ENCODE data around the gene PTPRM. TPM values are rescaled to one million over a fixed set of nuclear protein-coding genes. Genes with fewer than 3 reads are reported as not detected.

The PTPRM gene
- total and polyA plus RNA-seq, 2 donors (not counting 3 experiments of a cell fraction or from before 2014, with no cell fraction given): 37.4 to 43.7 TPM

DNA sequence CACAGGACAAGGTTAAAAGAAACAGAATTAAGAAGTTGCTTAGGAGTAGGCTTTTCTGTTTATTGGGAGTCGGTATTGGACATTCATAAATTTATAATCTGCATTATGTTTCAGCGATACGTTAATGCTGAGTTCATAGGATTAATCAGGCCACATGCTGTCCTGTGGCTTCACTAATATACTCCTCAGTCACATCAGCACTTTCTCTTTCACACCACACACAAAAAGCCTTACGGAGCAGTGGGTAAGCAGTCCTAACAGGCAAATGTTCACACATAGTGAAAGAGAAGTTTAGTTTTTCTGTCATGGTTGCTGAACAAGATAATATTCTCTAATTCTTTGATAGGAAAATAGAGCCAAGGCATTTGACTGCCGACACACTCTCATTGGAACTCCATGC lies 630.4 kb downstream of the PTPRM start:
- ChIA-PET CTCF (no interaction called here), POLR2A (no interaction called here)
- FAIRE-seq: no peak
- no peaks in the 10 kb centered on the region for H3K9me3 ChIP-seq (replicated peaks; ENCODE audit: control insufficient read depth, insufficient read depth, low read length)
- no peaks in the 10 kb centered on the region for H3K4me1 ChIP-seq (ENCODE audit: control insufficient read depth, extremely low read depth, insufficient read depth, low read length)
- H3K4me3 ChIP-seq (replicated peaks in 1 of 3; ENCODE audit: insufficient read depth in 1 of 3, low read depth in 1 of 3, low read length in 3 of 3): no peak overlapping the region
- no peak overlapping the region for H3K9ac ChIP-seq (replicated peaks; ENCODE audit: extremely low read depth, insufficient read depth, low read length)
- no TSS peak for BruUV-seq (replicated peaks)
- H3K9me1 ChIP-seq (replicated peaks; ENCODE audit: control insufficient read depth, extremely low read depth, insufficient read depth, low read length): no peaks in the 10 kb centered on the region
- no peaks in the 10 kb centered on the region for H4K20me1 ChIP-seq (replicated peaks; ENCODE audit: control insufficient read depth, extremely low read depth, insufficient read depth, low read length)
- TF ChIP-seq CTCF (IDR thresholded peaks at IDR 0.05; ENCODE audit: extremely low read depth in 1 of 2, insufficient read depth in 1 of 2, low read depth in 1 of 2, low read length in 2 of 2): no peak
- no peak overlapping the region for H3K4me2 ChIP-seq (ENCODE audit: insufficient read depth, low read length)
- intact Hi-C loops (cut with micrococcal nuclease) (no loop called here), dilution Hi-C loops (cut with MboI; ENCODE audit: extremely low pct_ligation_motif_present, low sequenced_read_pairs) (no loop called here)
- H3K79me2 ChIP-seq (ENCODE audit: control insufficient read depth, insufficient read depth, low read length): no peaks in the 10 kb centered on the region
- no peaks in the 10 kb centered on the region for H3K36me3 ChIP-seq (ENCODE audit: control insufficient read depth in 2 of 2, extremely low read depth in 1 of 2, insufficient read depth in 2 of 2, low read length in 2 of 2)
- no peak for DNase-seq (ENCODE audit: low read depth, low spot score)
- no peaks in the 10 kb centered on the region for H3K27me3 ChIP-seq (ENCODE audit: control insufficient read depth in 2 of 2, insufficient read depth in 2 of 2, low read length in 2 of 2)
- H2AFZ ChIP-seq (ENCODE audit: low read depth, low read length): no peak overlapping the region
- no peak overlapping the region for H3K27ac ChIP-seq (ENCODE audit: insufficient read depth, low read depth, low read length)

- CTCF ChIA-PET: no interaction called here
These were observed 640.9 kb downstream of the PTPRM start for GRCh38 chr18:8207996-8208395.

More at GRCh38 chr18:8207996-8208395, 640.9 kb downstream of the PTPRM start:
- POLR2A ChIA-PET: no interaction called here
- Histone ChIP-seq H3K9me1 (replicated peaks; ENCODE audit: control insufficient read depth, extremely low read depth, insufficient read depth, low read length) (no peaks in the 10 kb centered on the region), H3K4me2 (ENCODE audit: insufficient read depth, low read length) (no peak overlapping the region), H4K20me1 (replicated peaks; ENCODE audit: control insufficient read depth, extremely low read depth, insufficient read depth, low read length) (no peaks in the 10 kb centered on the region), H3K4me3 (replicated peaks in 1 of 3; ENCODE audit: insufficient read depth in 1 of 3, low read depth in 1 of 3, low read length in 3 of 3) (no peak overlapping the region), H3K9ac (replicated peaks; ENCODE audit: extremely low read depth, insufficient read depth, low read length) (no peak overlapping the region), H2AFZ (ENCODE audit: low read depth, low read length) (no peak overlapping the region), H3K27ac (ENCODE audit: insufficient read depth, low read depth, low read length) (no peak overlapping the region), H3K27me3 (ENCODE audit: control insufficient read depth in 2 of 2, insufficient read depth in 2 of 2, low read length in 2 of 2) (no peaks in the 10 kb centered on the region), H3K36me3 (ENCODE audit: control insufficient read depth in 2 of 2, extremely low read depth in 1 of 2, insufficient read depth in 2 of 2, low read length in 2 of 2) (no peaks in the 10 kb centered on the region), H3K79me2 (ENCODE audit: control insufficient read depth, insufficient read depth, low read length) (no peaks in the 10 kb centered on the region), H3K9me3 (replicated peaks; ENCODE audit: control insufficient read depth, insufficient read depth, low read length) (no peaks in the 10 kb centered on the region), H3K4me1 (ENCODE audit: control insufficient read depth, extremely low read depth, insufficient read depth, low read length) (no peaks in the 10 kb centered on the region)
- DNase-seq (ENCODE audit: low read depth, low spot score): no peak
- no peak for TF ChIP-seq MYC (IDR thresholded peaks at IDR 0.05; ENCODE audit: low read depth, low read length)
- TF ChIP-seq, protein P1, sequence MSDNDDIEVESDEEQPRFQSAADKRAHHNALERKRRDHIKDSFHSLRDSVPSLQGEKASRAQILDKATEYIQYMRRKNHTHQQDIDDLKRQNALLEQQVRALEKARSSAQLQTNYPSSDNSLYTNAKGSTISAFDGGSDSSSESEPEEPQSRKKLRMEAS (IDR thresholded peaks at IDR 0.05; ENCODE audit: insufficient read depth, insufficient read length): no peak
- TF ChIP-seq GATA2 (IDR thresholded peaks at IDR 0.05; ENCODE audit: insufficient read depth, insufficient read length, low read depth, low read length): no peak
- TF ChIP-seq CTCF (IDR thresholded peaks at IDR 0.05; ENCODE audit: extremely low read depth in 1 of 2, insufficient read depth in 1 of 2, low read depth in 1 of 2, low read length in 2 of 2): no peak
- no peak for TF ChIP-seq FOS (IDR thresholded peaks at IDR 0.05; ENCODE audit: borderline replicate concordance, insufficient read depth, low read length)
- no peak for TF ChIP-seq POLR2A (IDR thresholded peaks at IDR 0.05; ENCODE audit: low read depth, low read length)
- TF ChIP-seq JUN (IDR thresholded peaks at IDR 0.05; ENCODE audit: borderline replicate concordance, insufficient read depth, insufficient read length, low read depth): no peak
- no peak for TF ChIP-seq EZH2 (IDR thresholded peaks at IDR 0.05; ENCODE audit: borderline replicate concordance, low read depth, low read length, severe bottlenecking)
- TF ChIP-seq POLR2AphosphoS5 (IDR thresholded peaks at IDR 0.05; ENCODE audit: insufficient read depth, low read depth, low read length): no peak
- dilution Hi-C loops (cut with MboI; ENCODE audit: extremely low pct_ligation_motif_present, low sequenced_read_pairs): no loop called here
- intact Hi-C loops (cut with micrococcal nuclease): no loop called here
- FAIRE-seq: no peak
- BruUV-seq (replicated peaks): no TSS peak

All from endothelial cell of umbilical vein (primary cell).